GM20000 (cell line): ENCODE measurements around the gene SLC9B2.
A peak's percentile ranks its signal among the peaks of the same experiment; 100 is the strongest.

Experiments
- DNase-seq: peaks from one replicate; pipeline ENCODE4 v3.0.0; 2012; ENCODE audit warnings: low spot score
- CTCF ChIP-seq: IDR thresholded peaks from 2 replicates; pipeline ENCODE4 v1.5.1; 2012; ENCODE audit warnings: mild to moderate bottlenecking, control low read depth; ENCODE audit errors: extremely low read depth, missing control alignments

SLC9B2 gene

DNA sequence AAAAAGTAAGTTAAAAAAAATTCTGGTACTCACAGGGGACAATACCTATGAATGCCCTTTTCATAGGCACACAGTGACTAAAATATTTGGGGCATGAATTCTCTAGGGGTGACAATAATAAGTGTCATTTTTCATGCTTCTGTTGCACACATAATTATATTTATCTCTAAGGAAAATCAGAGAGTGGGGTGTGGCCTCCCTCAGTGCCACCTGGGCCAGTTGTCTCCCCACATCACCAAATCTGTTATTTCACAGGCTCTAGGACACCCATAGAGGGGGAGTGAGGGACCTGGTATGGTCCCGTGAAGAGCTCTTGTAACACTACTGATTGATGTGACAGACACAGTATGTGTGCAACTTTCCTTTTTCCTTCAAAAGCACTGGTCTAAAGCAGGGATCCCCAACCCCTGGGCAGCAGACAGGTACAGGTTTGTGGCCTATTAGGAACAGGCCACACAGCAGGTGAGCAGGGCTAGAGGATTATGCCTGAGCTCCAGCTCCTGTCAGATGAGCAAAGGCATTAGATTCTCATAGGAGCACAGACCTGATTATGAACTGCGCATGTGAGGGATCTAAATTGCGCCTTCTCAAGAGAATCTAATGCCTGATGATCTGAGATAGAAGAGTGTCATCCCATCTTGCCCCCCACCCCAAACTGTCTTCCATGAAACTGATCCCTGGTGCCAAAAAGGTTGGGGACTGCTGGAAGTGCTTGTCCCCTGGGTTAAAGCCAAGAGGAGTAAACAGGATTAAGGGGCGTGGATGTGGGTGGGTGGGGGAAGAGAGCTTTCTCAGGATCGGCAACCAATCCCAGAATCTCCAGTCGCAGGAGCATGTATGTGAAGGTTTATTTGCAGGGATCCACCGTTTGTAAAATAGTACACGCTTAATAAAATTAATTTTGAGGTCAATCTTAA, 57.9 kb downstream of the SLC9B2 start:
- TF ChIP-seq CTCF: no peak
- DNase-seq: no peak

GRCh38 chr4:103012551-103012950, 64.0 kb downstream of the SLC9B2 start:
- TF ChIP-seq CTCF: no peak
- no peak for DNase-seq

GRCh38 chr4:103012060-103012459, 64.5 kb downstream of the SLC9B2 start:
- TF ChIP-seq CTCF: no peak
- no peak for DNase-seq

GRCh38 chr4:103011378-103012025, 65.1 kb downstream of the SLC9B2 start:
- DNase-seq: no peak
- TF ChIP-seq CTCF: no peak

DNA sequence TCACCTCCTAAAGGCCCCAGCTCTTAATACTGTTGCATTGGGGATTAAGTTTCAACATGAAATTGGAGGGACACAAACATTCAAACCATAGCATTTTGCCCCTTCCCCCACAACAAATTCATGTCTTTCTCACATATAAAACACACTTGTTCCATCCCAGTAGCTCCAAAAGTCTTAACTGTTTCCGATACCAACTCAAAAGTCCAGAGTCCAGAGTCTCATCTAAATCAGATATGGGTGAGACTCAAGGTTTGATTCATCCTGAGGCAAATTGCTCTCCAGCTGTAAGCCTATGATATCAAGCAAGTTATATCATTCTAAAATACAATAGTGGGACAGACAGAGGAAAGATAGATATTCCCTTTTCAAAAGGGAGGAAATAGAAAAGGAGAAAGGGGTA, 65.8 kb downstream of the SLC9B2 start:
- no peak for DNase-seq
- TF ChIP-seq CTCF: no peak

DNA sequence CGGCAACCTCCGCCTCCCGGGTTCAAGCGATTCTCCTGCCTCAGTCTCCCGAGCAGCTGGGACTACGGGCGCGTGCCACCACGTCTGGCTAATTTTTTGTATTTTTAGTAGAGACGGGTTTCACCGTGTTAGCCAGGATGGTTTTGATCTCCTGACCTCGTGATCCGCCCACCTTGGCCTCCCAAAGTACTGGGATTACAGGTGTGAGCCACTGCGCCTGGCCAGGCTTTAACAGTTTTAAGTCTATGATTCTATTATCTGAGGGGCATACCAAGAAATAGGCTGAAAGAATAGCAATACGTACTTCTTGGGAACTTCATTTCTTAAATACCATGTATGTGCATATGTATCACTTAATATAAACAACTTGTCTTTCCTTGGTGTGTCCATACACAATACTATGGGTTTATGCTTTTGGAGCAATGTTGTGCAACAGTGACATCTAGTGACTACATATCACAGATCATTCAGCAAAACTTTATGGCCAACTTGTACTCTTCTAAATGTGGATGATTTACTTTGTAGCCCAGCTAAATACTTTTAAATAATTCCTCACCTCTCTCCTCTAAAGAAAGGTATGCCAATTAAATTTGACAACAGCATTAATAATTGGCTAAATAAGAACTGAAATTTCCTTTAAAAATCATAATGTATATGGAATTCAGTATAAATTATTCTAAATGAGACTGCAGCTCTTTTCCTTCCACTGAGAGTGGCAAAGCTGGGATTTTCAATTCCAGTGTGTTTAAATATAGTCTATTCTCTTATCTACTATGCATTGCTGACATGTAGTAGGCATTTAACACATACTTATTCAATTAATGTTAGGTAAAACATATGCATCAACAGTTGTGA, 67.5 kb downstream of the SLC9B2 start:
- DNase-seq: peak; percentile 43
- TF ChIP-seq CTCF: peak; percentile 35
